Neural cell (in vitro differentiated cells): ENCODE results near the gene KDM1A. TPM values are rescaled to one million over a fixed set of nuclear protein-coding genes. Genes with fewer than 3 reads are reported as not detected.
"Not testable (repeated sequence)": the region's sequence is repeated elsewhere in the genome, so short reads cannot be mapped to it uniquely, and the experiment has no call there.

Experiments used
- H2AFZ ChIP-seq: fragments of 200-600, 300-800 bp; sonication (generic), shearing (Covaris generic); 2 replicates; pipeline ENCODE4 v1.6.0; 2014; ENCODE audit warnings: low read depth, mild to moderate bottlenecking, antibody characterized with exemption, low read length, moderate library complexity
- H3F3A ChIP-seq: fragments of 200-600 bp; shearing (Covaris generic); 2 replicates; pipeline ENCODE4 v1.6.1; 2016; ENCODE audit warnings: mild to moderate bottlenecking, moderate library complexity, mixed read lengths, antibody characterized with exemption, low read length; ENCODE audit not compliant: insufficient read depth, poor library complexity, severe bottlenecking
- H3K27ac ChIP-seq: fragments of 200-600, 300-800 bp; sonication (generic), shearing (Covaris generic); 2 replicates; pipeline ENCODE4 v1.5.1; 2014; ENCODE audit warnings: mild to moderate bottlenecking, low read length, moderate library complexity
- H3K27me3 ChIP-seq: fragments of 300-800, 200-600 bp; sonication (generic), shearing (Covaris generic); 2 replicates; pipeline ENCODE4 v1.6.0; 2014; ENCODE audit warnings: mild to moderate bottlenecking, low read depth, low read length, moderate library complexity; ENCODE audit not compliant: insufficient read depth
- H3K36me3 ChIP-seq: fragments of 300-800, 200-600 bp; sonication (generic), shearing (Covaris generic); 2 replicates; pipeline ENCODE4 v1.5.1; 2014; ENCODE audit warnings: mild to moderate bottlenecking, antibody characterized with exemption, low read length, moderate library complexity; ENCODE audit not compliant: insufficient read depth
- H3K4me2 ChIP-seq: fragments of 300-800, 200-600 bp; sonication (generic), shearing (Covaris generic); 2 replicates; pipeline ENCODE4 v1.6.0; 2014; ENCODE audit warnings: mild to moderate bottlenecking, low read length
- H3K4me3 ChIP-seq: fragments of 300-800, 200-600 bp; sonication (generic), shearing (Covaris generic); 2 replicates; pipeline ENCODE4 v1.5.1; 2014; ENCODE audit warnings: mild to moderate bottlenecking, low read length, moderate library complexity
- H3K79me2 ChIP-seq: fragments of 200-600 bp; shearing (Covaris generic); replicated peaks from 2 replicates; pipeline ENCODE4 v1.6.0; 2014; ENCODE audit warnings: mild to moderate bottlenecking, low read length, moderate library complexity; ENCODE audit not compliant: insufficient read depth
- H3K9ac ChIP-seq: fragments of 300-800, 200-600 bp; sonication (generic), shearing (Covaris generic); 2 replicates; pipeline ENCODE4 v1.6.1; 2016; ENCODE audit warnings: mild to moderate bottlenecking, low read length, mixed read lengths
- H3K9me2 ChIP-seq: fragments of 200-600 bp; shearing (Covaris generic); 2 replicates; pipeline ENCODE4 v1.6.1; 2016; ENCODE audit warnings: mild to moderate bottlenecking, low read length, mixed read lengths; ENCODE audit not compliant: insufficient read depth
- H3K9me3 ChIP-seq: fragments of 200-600, 300-800 bp; sonication (generic), shearing (Covaris generic); 2 replicates; pipeline ENCODE4 v1.6.1; 2016; ENCODE audit warnings: mild to moderate bottlenecking, mixed run types, low read length, moderate library complexity, mixed read lengths
- H4K20me1 ChIP-seq: fragments of 200-600 bp; shearing (Covaris generic); 2 replicates; pipeline ENCODE4 v1.6.1; 2016; ENCODE audit warnings: mild to moderate bottlenecking, mixed run types; ENCODE audit not compliant: insufficient read depth
- CTCF ChIP-seq: fragments of 450-650 bp; IDR thresholded peaks from 2 replicates; pipeline ENCODE4 v1.5.1; 2014; ENCODE audit warnings: antibody characterized with exemption, mild to moderate bottlenecking, moderate library complexity; ENCODE audit not compliant: poor library complexity, severe bottlenecking
- EP300 ChIP-seq: fragments of 450-650 bp; conservative IDR thresholded peaks from 2 replicates; pipeline ENCODE4 v1.6.1; 2014; ENCODE audit warnings: antibody characterized with exemption, mild to moderate bottlenecking, moderate library complexity; ENCODE audit not compliant: poor library complexity, severe bottlenecking
- EZH2 ChIP-seq: fragments of 200-600, 300-800 bp; shearing (Covaris generic), sonication (generic); IDR thresholded peaks from 2 replicates; pipeline ENCODE4 v1.6.1; 2014; ENCODE audit warnings: antibody characterized with exemption, low read length, borderline replicate concordance, mild to moderate bottlenecking; ENCODE audit not compliant: insufficient read depth, poor library complexity, severe bottlenecking
- MXI1 ChIP-seq: fragments of 450-650 bp; conservative IDR thresholded peaks from 2 replicates; pipeline ENCODE4 v1.6.1; 2014; ENCODE audit warnings: antibody characterized with exemption, mild to moderate bottlenecking; ENCODE audit not compliant: poor library complexity, severe bottlenecking
- POLR2AphosphoS5 ChIP-seq: IDR thresholded peaks from 2 replicates; pipeline ENCODE4 v1.6.1; 2012
- RAD21 ChIP-seq: fragments of 450-650 bp; conservative IDR thresholded peaks from 2 replicates; pipeline ENCODE4 v1.6.1; 2014; ENCODE audit warnings: antibody characterized with exemption, mild to moderate bottlenecking, moderate library complexity
- REST ChIP-seq: IDR thresholded peaks from 2 replicates; pipeline ENCODE4 v1.6.1; 2012; ENCODE audit warnings: borderline replicate concordance
- SMC3 ChIP-seq: fragments of 450-650 bp; conservative IDR thresholded peaks from 2 replicates; pipeline ENCODE4 v1.6.1; 2014; ENCODE audit warnings: antibody characterized with exemption, mild to moderate bottlenecking, moderate library complexity; ENCODE audit not compliant: poor library complexity
- TAF1 ChIP-seq: IDR thresholded peaks from 2 replicates; pipeline ENCODE4 v1.6.1; 2012; ENCODE audit warnings: low read depth
- polyA plus RNA-seq: library from polyadenylated mRNA; depleted of rRNA; stranded (reverse); fragments of >200 nt; gene quantifications from 2 replicates; pipeline ENCODE4 v1.2.3, GENCODE V29; 2014

KDM1A gene
- polyA plus RNA-seq, 1 donor from 2014 or later = 276 TPM

GRCh38 chr1:23007106-23007505, 12.2 kb upstream of the KDM1A start:
- H3K79me2 ChIP-seq = no peaks in the 10 kb centered on the region
- TF ChIP-seq REST (no peak), TAF1 (no peak), CTCF (no peak), MXI1 (no peak), POLR2AphosphoS5 (no peak), EZH2 (no peak), EP300 (no peak), RAD21 (no peak), SMC3 (no peak)

GRCh38 chr1:23008901-23009300, 10.4 kb upstream of the KDM1A start:
- Histone ChIP-seq H2AFZ (no peak overlapping the region), H3K27ac (no peak overlapping the region), H3K9me3 (no peaks in the 10 kb centered on the region), H3K27me3 (no peaks in the 10 kb centered on the region), H3F3A (no peaks in the 10 kb centered on the region), H3K79me2 (no peaks in the 10 kb centered on the region), H3K36me3 (no peaks in the 10 kb centered on the region), H3K9ac (no peak overlapping the region), H4K20me1 (no peaks in the 10 kb centered on the region), H3K4me2 (no peak overlapping the region), H3K4me3 (no peak overlapping the region), H3K9me2 (no peaks in the 10 kb centered on the region)
- no peak for TF ChIP-seq SMC3
- TF ChIP-seq POLR2AphosphoS5 = no peak
- TF ChIP-seq RAD21 = no peak
- no peak for TF ChIP-seq EZH2
- no peak for TF ChIP-seq TAF1
- no peak for TF ChIP-seq CTCF
- TF ChIP-seq MXI1 = no peak
- TF ChIP-seq EP300 = no peak
- TF ChIP-seq REST = no peak

More at GRCh38 chr1:23007106-23007505, 12.2 kb upstream of the KDM1A start:
- no peaks in the 10 kb centered on the region for H3K27me3 ChIP-seq
- no peak overlapping the region for H3K4me2 ChIP-seq
- no peak overlapping the region for H2AFZ ChIP-seq
- no peaks in the 10 kb centered on the region for H3K9me2 ChIP-seq
- no peak overlapping the region for H3K27ac ChIP-seq
- H3K4me3 ChIP-seq = no peak overlapping the region
- no peaks in the 10 kb centered on the region for H3K9me3 ChIP-seq
- H3F3A ChIP-seq = no peaks in the 10 kb centered on the region
- no peaks in the 10 kb centered on the region for H3K36me3 ChIP-seq
- H3K9ac ChIP-seq = no peak overlapping the region
- no peaks in the 10 kb centered on the region for H4K20me1 ChIP-seq

DNA sequence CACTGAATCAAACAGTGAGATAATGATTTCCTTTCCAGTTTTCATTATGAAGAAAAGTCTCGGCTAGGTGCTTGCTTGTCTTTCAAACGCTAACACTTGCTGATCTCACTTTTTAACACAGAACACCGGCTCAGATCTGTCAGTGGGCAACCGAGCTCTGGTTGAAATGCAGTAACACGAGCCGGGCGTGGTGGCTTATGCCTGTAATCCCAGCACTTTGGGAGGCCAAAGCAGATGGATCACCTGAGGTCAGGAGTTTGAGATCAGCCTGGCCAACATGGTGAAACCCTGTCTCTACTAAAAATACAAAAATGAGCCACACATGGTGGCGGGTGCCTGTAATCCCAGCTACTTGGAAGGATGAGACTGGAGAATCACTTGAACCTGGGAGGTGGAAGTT, 9.2 kb upstream of the KDM1A start:
- H4K20me1 ChIP-seq, H3K4me3 ChIP-seq, H3K27me3 ChIP-seq, H3K9ac ChIP-seq, H3K9me3 ChIP-seq, H2AFZ ChIP-seq, H3K36me3 ChIP-seq, H3F3A ChIP-seq, H3K79me2 ChIP-seq, H3K9me2 ChIP-seq, H3K27ac ChIP-seq, H3K4me2 ChIP-seq: not testable (repeated sequence)
